ENCODE data around the gene SRPK2.

The SRPK2 gene

GRCh38 chr7:105102557-105103352, 286.0 kb downstream of the SRPK2 start:
- H3K36me3 ChIP-seq (ENCODE audit: control insufficient read depth, insufficient read depth, low read length): no peaks in the 10 kb centered on the region
- no peaks in the 10 kb centered on the region for H3K9me3 ChIP-seq (ENCODE audit: control insufficient read depth, low read length)
- H3K4me2 ChIP-seq (ENCODE audit: low read length): no peak overlapping the region
- no peak overlapping the region for H3K27ac ChIP-seq
- no peaks in the 10 kb centered on the region for H3K4me1 ChIP-seq
- no peak overlapping the region for H3K9ac ChIP-seq
- no peaks in the 10 kb centered on the region for H3K27me3 ChIP-seq (ENCODE audit: control insufficient read depth, insufficient read depth, low read length)
- H2AFZ ChIP-seq: no peak overlapping the region
- no peak overlapping the region for H3K4me3 ChIP-seq (ENCODE audit: low read depth, low read length)
- TF ChIP-seq CTCF (IDR thresholded peaks at IDR 0.05): no peak
- peaks cover 6% of the 10 kb centered on the region for H3K79me2 ChIP-seq

GRCh38 chr7:105101864-105102263, 286.9 kb downstream of the SRPK2 start:
- Histone ChIP-seq H3K27me3 (ENCODE audit: control insufficient read depth, insufficient read depth, low read length) (no peaks in the 10 kb centered on the region), H3K9ac (no peak overlapping the region), H3K4me1 (no peaks in the 10 kb centered on the region), H3K27ac (no peak overlapping the region), H3K9me3 (ENCODE audit: control insufficient read depth, low read length) (no peaks in the 10 kb centered on the region), H2AFZ (no peak overlapping the region), H3K79me2 (peaks cover 3% of the 10 kb centered on the region), H3K4me3 (ENCODE audit: low read depth, low read length) (no peak overlapping the region), H3K36me3 (ENCODE audit: control insufficient read depth, insufficient read depth, low read length) (no peaks in the 10 kb centered on the region), H3K4me2 (ENCODE audit: low read length) (no peak overlapping the region)
- no peak for TF ChIP-seq CTCF (IDR thresholded peaks at IDR 0.05)

GRCh38 chr7:105098863-105099515, 289.7 kb downstream of the SRPK2 start:
- H3K9me3 ChIP-seq (ENCODE audit: control insufficient read depth, low read length): no peaks in the 10 kb centered on the region
- H3K4me2 ChIP-seq (ENCODE audit: low read length): no peak overlapping the region
- H3K79me2 ChIP-seq: peaks cover 3% of the 10 kb centered on the region
- H3K4me1 ChIP-seq: peaks cover 3% of the 10 kb centered on the region
- no peak overlapping the region for H3K9ac ChIP-seq
- no peaks in the 10 kb centered on the region for H3K36me3 ChIP-seq (ENCODE audit: control insufficient read depth, insufficient read depth, low read length)
- no peaks in the 10 kb centered on the region for H3K27me3 ChIP-seq (ENCODE audit: control insufficient read depth, insufficient read depth, low read length)
- H3K27ac ChIP-seq: no peak overlapping the region
- H2AFZ ChIP-seq: no peak overlapping the region
- TF ChIP-seq CTCF (IDR thresholded peaks at IDR 0.05): no peak
- no peak overlapping the region for H3K4me3 ChIP-seq (ENCODE audit: low read depth, low read length)

GRCh38 chr7:105097619-105098018, 291.1 kb downstream of the SRPK2 start:
- Histone ChIP-seq H3K9ac (no peak overlapping the region), H3K4me1 (peaks cover 3% of the 10 kb centered on the region), H3K27me3 (ENCODE audit: control insufficient read depth, insufficient read depth, low read length) (no peaks in the 10 kb centered on the region), H3K4me2 (ENCODE audit: low read length) (no peak overlapping the region), H3K9me3 (ENCODE audit: control insufficient read depth, low read length) (no peaks in the 10 kb centered on the region), H3K27ac (no peak overlapping the region), H2AFZ (no peak overlapping the region), H3K79me2 (peaks cover 3% of the 10 kb centered on the region), H3K4me3 (ENCODE audit: low read depth, low read length) (no peak overlapping the region), H3K36me3 (ENCODE audit: control insufficient read depth, insufficient read depth, low read length) (no peaks in the 10 kb centered on the region)
- no peak for TF ChIP-seq CTCF (IDR thresholded peaks at IDR 0.05)
